H1 (cell line): ENCODE data around the gene CEP170.
"Not testable (repeated sequence)": the region's sequence is repeated elsewhere in the genome, so short reads cannot be mapped to it uniquely, and the experiment has no call there.

Experiments
- BRCA1 ChIP-seq: IDR thresholded peaks from 2 replicates; pipeline ENCODE4 v1.6.1; 2012; ENCODE audit warnings: low read depth, low read length, improper control_type of control experiment
- CBX5 ChIP-seq: fragments of 300-800, 300-1000 bp; sonication (generic); IDR thresholded peaks from 2 replicates; pipeline ENCODE4 v1.7.1; 2016; ENCODE audit warnings: antibody characterized with exemption, low read length, low read depth
- CREB1 ChIP-seq: IDR thresholded peaks from 2 replicates; pipeline ENCODE4 v1.6.1; 2012; ENCODE audit warnings: inconsistent platforms
- EP300 ChIP-seq, 2 experiments: IDR thresholded peaks; 1 replicate in 1 of 2; 2 replicates in 1 of 2; pipeline ENCODE4 v1.6.1; 2011 to 2012; ENCODE audit warnings: low read depth in 2 of 2, low read length in 2 of 2, mild to moderate bottlenecking in 2 of 2, borderline replicate concordance in 1 of 2, inconsistent platforms in 1 of 2, moderate library complexity in 1 of 2
- HDAC6 ChIP-seq: IDR thresholded peaks from one replicate; pipeline ENCODE4 v1.7.1; 2012; ENCODE audit warnings: low read depth, mild to moderate bottlenecking, inconsistent platforms, low read length, moderate library complexity
- JUND ChIP-seq: IDR thresholded peaks from 2 replicates; pipeline ENCODE4 v1.6.1; 2011; ENCODE audit warnings: mild to moderate bottlenecking, improper control_type of control experiment, low read length
- POLR2A ChIP-seq, 2 experiments: IDR thresholded peaks; 1 replicate in 1 of 2; 2 replicates in 1 of 2; pipeline ENCODE4 v1.6.1; 2011; ENCODE audit warnings: low read depth in 2 of 2, low read length in 2 of 2, mild to moderate bottlenecking in 2 of 2; ENCODE audit errors: control extremely low read depth in 1 of 2
- RXRA ChIP-seq: IDR thresholded peaks from 2 replicates; pipeline ENCODE4 v1.6.1; 2011; ENCODE audit warnings: low read depth, mild to moderate bottlenecking, low read length, moderate library complexity; ENCODE audit not compliant: insufficient read depth
- TAF1 ChIP-seq: IDR thresholded peaks from 2 replicates; pipeline ENCODE4 v1.6.1; 2011; ENCODE audit warnings: mild to moderate bottlenecking, low read depth, low read length
- TBP ChIP-seq: IDR thresholded peaks from 2 replicates; pipeline ENCODE4 v1.6.1; 2011; ENCODE audit warnings: low read depth, low read length, improper control_type of control experiment
- TF ChIP-seq, protein P1 (sequence below), 3 experiments: IDR thresholded peaks; 1 replicate in 2 of 3; 2 replicates in 1 of 3; pipeline versions ENCODE4 v1.5.1 to v1.6.1; 2011; ENCODE audit warnings: low read length in 3 of 3, mild to moderate bottlenecking in 3 of 3, inconsistent platforms in 2 of 3, low read depth in 1 of 3, moderate library complexity in 1 of 3; ENCODE audit not compliant: insufficient read depth in 1 of 3; ENCODE audit errors: control extremely low read depth in 1 of 3
- TF ChIP-seq, protein P2 (sequence below): IDR thresholded peaks from 2 replicates; pipeline ENCODE4 v1.6.1; 2012; ENCODE audit warnings: inconsistent platforms

GRCh38 chr1:243193330-243193729, 61.8 kb downstream of the CEP170 start:
- TF ChIP-seq RXRA; POLR2A (IDR thresholded peaks at IDR 0.05; ENCODE audit: control extremely low read depth in 1 of 2, low read depth in 2 of 2, low read length in 2 of 2); CBX5; TBP; JUND; TAF1; EP300 (IDR thresholded peaks at IDR 0.05; ENCODE audit: borderline replicate concordance in 1 of 2, low read depth in 2 of 2, low read length in 2 of 2); BRCA1; HDAC6; CREB1: not testable (repeated sequence)
- TF ChIP-seq, protein P1, sequence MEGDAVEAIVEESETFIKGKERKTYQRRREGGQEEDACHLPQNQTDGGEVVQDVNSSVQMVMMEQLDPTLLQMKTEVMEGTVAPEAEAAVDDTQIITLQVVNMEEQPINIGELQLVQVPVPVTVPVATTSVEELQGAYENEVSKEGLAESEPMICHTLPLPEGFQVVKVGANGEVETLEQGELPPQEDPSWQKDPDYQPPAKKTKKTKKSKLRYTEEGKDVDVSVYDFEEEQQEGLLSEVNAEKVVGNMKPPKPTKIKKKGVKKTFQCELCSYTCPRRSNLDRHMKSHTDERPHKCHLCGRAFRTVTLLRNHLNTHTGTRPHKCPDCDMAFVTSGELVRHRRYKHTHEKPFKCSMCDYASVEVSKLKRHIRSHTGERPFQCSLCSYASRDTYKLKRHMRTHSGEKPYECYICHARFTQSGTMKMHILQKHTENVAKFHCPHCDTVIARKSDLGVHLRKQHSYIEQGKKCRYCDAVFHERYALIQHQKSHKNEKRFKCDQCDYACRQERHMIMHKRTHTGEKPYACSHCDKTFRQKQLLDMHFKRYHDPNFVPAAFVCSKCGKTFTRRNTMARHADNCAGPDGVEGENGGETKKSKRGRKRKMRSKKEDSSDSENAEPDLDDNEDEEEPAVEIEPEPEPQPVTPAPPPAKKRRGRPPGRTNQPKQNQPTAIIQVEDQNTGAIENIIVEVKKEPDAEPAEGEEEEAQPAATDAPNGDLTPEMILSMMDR (IDR thresholded peaks at IDR 0.05; ENCODE audit: control extremely low read depth in 1 of 3, insufficient read depth in 1 of 3, low read depth in 1 of 3, low read length in 3 of 3): not testable (repeated sequence)
- TF ChIP-seq, protein P2, sequence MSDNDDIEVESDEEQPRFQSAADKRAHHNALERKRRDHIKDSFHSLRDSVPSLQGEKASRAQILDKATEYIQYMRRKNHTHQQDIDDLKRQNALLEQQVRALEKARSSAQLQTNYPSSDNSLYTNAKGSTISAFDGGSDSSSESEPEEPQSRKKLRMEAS: not testable (repeated sequence)
